IMR-90 (cell line): ENCODE data around the gene CNNM3. TPM values are rescaled to one million over a fixed set of nuclear protein-coding genes. Genes with fewer than 3 reads are reported as not detected.
A peak's percentile ranks its signal among the peaks of the same experiment; 100 is the strongest.

Experiments used
- ATAC-seq: fragments of 200-7000 bp; cut with Tn5 transposase; 2 replicates; pipeline ENCODE4 v1.9.1; 2020; ENCODE audit warnings: low read depth, mild to moderate bottlenecking, moderate library complexity
- BruUV-seq: library from RNA; stranded (reverse); fragments of 400-500 nt; replicated peaks from 2 replicates; lab custom pipeline; 2021; lab: Mats Ljungman, UMichigan
- CTCF ChIA-PET: fragments of 300-600 bp; formaldehyde crosslinking; extraction: SDS; loops from one replicate; lab custom pipeline; 2021; ENCODE audit warnings: antibody characterized with exemption; lab: Yijun Ruan, JAX
- POLR2A ChIA-PET: fragments of 300-600 bp; sonication (Branson Sonifier 250); formaldehyde crosslinking; loops from one replicate; lab custom pipeline; 2022; ENCODE audit warnings: antibody characterized with exemption; ENCODE audit not compliant: unreplicated experiment; lab: Charles Lee
- DNase-seq: peaks from one replicate; pipeline ENCODE4 v3.0.0; 2013
- H2AFZ ChIP-seq: replicated peaks from 2 replicates; pipeline ENCODE3; 2013; ENCODE audit warnings: low read length, mild to moderate bottlenecking; ENCODE audit not compliant: poor library complexity
- H2AK5ac ChIP-seq: 2 replicates; pipeline ENCODE4 v1.6.1; 2013; ENCODE audit warnings: low read depth, low read length, inconsistent platforms
- H2AK9ac ChIP-seq: replicated peaks from 2 replicates; pipeline ENCODE3; 2013; ENCODE audit warnings: mild to moderate bottlenecking, low read depth, low read length, moderate library complexity; ENCODE audit not compliant: poor library complexity
- H2BK120ac ChIP-seq: 2 replicates; pipeline ENCODE4 v1.6.1; 2013; ENCODE audit warnings: low read depth, low read length, inconsistent platforms
- H2BK15ac ChIP-seq: 3 replicates; pipeline ENCODE4 v1.6.1; 2013; ENCODE audit warnings: low read depth, low read length, inconsistent platforms
- H2BK20ac ChIP-seq: 2 replicates; pipeline ENCODE4 v1.6.1; 2013; ENCODE audit warnings: low read depth, mild to moderate bottlenecking, inconsistent platforms, low read length, moderate library complexity
- H2BK5ac ChIP-seq: 2 replicates; pipeline ENCODE4 v1.6.1; 2013; ENCODE audit warnings: mild to moderate bottlenecking, low read depth, low read length, inconsistent platforms; ENCODE audit not compliant: poor library complexity, severe bottlenecking
- H3K14ac ChIP-seq: replicated peaks from 2 replicates; pipeline ENCODE4 v1.6.1; 2013; ENCODE audit warnings: low read depth, low read length, inconsistent platforms
- H3K18ac ChIP-seq: 2 replicates; pipeline ENCODE4 v1.6.1; 2013; ENCODE audit warnings: low read depth, low read length, control low read depth
- H3K23ac ChIP-seq: 2 replicates; pipeline ENCODE4 v1.6.1; 2013; ENCODE audit warnings: low read depth, low read length, inconsistent platforms
- H3K27ac ChIP-seq: 2 replicates; pipeline ENCODE4 v1.5.1; 2013; ENCODE audit warnings: mild to moderate bottlenecking, control low read depth, low read length; ENCODE audit not compliant: insufficient read depth
- H3K27me3 ChIP-seq: 2 replicates; pipeline ENCODE4 v1.6.1; 2013; ENCODE audit warnings: low read length; ENCODE audit not compliant: control insufficient read depth, insufficient read depth
- H3K36me3 ChIP-seq: 2 replicates; pipeline ENCODE4 v1.6.1; 2013; ENCODE audit warnings: low read length, mixed read lengths; ENCODE audit not compliant: control insufficient read depth, insufficient read depth
- H3K4ac ChIP-seq: 2 replicates; pipeline ENCODE4 v1.6.1; 2013; ENCODE audit warnings: low read depth, low read length, inconsistent platforms
- H3K4me1 ChIP-seq: 2 replicates; pipeline ENCODE4 v1.6.1; 2013; ENCODE audit warnings: low read length, mixed read lengths; ENCODE audit not compliant: control insufficient read depth, insufficient read depth
- H3K4me2 ChIP-seq: 2 replicates; pipeline ENCODE4 v1.6.1; 2013; ENCODE audit warnings: low read depth, mild to moderate bottlenecking, control low read depth, low read length, moderate library complexity
- H3K4me3 ChIP-seq: 2 replicates; pipeline ENCODE4 v1.5.1; 2013; ENCODE audit warnings: low read depth, mild to moderate bottlenecking, control low read depth, low read length, moderate library complexity; ENCODE audit not compliant: insufficient read depth
- H3K56ac ChIP-seq: 2 replicates; pipeline ENCODE4 v1.6.1; 2013; ENCODE audit warnings: low read length, inconsistent platforms; ENCODE audit not compliant: insufficient read depth; ENCODE audit errors: extremely low read depth
- H3K79me1 ChIP-seq, 2 experiments: 2 replicates each; pipeline ENCODE4 v1.6.1; 2013; ENCODE audit warnings: low read length in 2 of 2, inconsistent platforms in 1 of 2, low read depth in 1 of 2
- H3K9ac ChIP-seq: 2 replicates; pipeline ENCODE4 v1.6.1; 2013; ENCODE audit warnings: low read depth, low read length, control low read depth
- H3K9me1 ChIP-seq: 2 replicates; pipeline ENCODE4 v1.6.1; 2013; ENCODE audit warnings: low read length, inconsistent platforms; ENCODE audit not compliant: insufficient read depth
- H3K9me3 ChIP-seq: 2 replicates; pipeline ENCODE4 v1.6.1; 2013; ENCODE audit warnings: low read length; ENCODE audit not compliant: control insufficient read depth, insufficient read depth
- H4K20me1 ChIP-seq: 2 replicates; pipeline ENCODE4 v1.6.1; 2013; ENCODE audit warnings: low read length, inconsistent platforms; ENCODE audit not compliant: insufficient read depth
- H4K5ac ChIP-seq: 2 replicates; pipeline ENCODE4 v1.6.1; 2013; ENCODE audit warnings: mild to moderate bottlenecking, low read depth, low read length, control low read depth
- H4K8ac ChIP-seq, 2 experiments: 2 replicates each; pipeline ENCODE4 v1.6.1; 2013; ENCODE audit warnings: low read depth in 2 of 2, low read length in 2 of 2, control low read depth in 1 of 2, inconsistent platforms in 1 of 2
- H4K91ac ChIP-seq: 2 replicates; pipeline ENCODE4 v1.6.1; 2013; ENCODE audit warnings: low read depth, low read length, inconsistent platforms; ENCODE audit not compliant: insufficient read depth
- CEBPB ChIP-seq: IDR thresholded peaks from 2 replicates; pipeline ENCODE4 v1.6.1; 2012; ENCODE audit warnings: low read depth, low read length, improper control_type of control experiment
- MAFK ChIP-seq: IDR thresholded peaks from 2 replicates; pipeline ENCODE4 v1.6.1; 2012; ENCODE audit warnings: low read depth, low read length, improper control_type of control experiment
- RAD21 ChIP-seq: IDR thresholded peaks from 2 replicates; pipeline ENCODE4 v1.6.1; 2012; ENCODE audit warnings: low read length, improper control_type of control experiment
- WGBS, 2 experiments: methylation state at CpG; one replicate each; pipeline versions ENCODE4 v1.1.5 to v1.1.7; 2013; ENCODE audit warnings: missing lambda C conversion rate in 2 of 2; ENCODE audit not compliant: insufficient read length in 1 of 2; ENCODE audit errors: extremely low coverage in 2 of 2; 5-methylcytosine and 5-hydroxymethylcytosine counted together
- dilution Hi-C: fragments of 300-500 bp; cut with HindIII; formaldehyde crosslinking; loops from one replicate; pipeline ENCODE4 v1.14.3; 2018; ENCODE audit warnings: low sequenced_read_pairs; ENCODE audit not compliant: unreplicated experiment
- in situ Hi-C: fragments of 300-500 bp; cut with MboI; formaldehyde crosslinking; loops from 3 replicates; pipeline ENCODE4 v1.14.3; 2019; ENCODE audit warnings: low sequenced_read_pairs, inconsistent platforms, mixed read lengths
- intact Hi-C: fragments of 100-400 bp; cut with micrococcal nuclease; formaldehyde crosslinking; loops from 2 replicates; pipeline ENCODE4 v1.10.0; 2022
- polyA plus RNA-seq, 3 experiments: library from polyadenylated mRNA; depleted of rRNA; stranded (reverse); fragments of >200 nt; gene quantifications; 2 replicates each; pipeline ENCODE4 v1.2.3, GENCODE V29; 2012; ENCODE audit warnings: low replicate concordance in 1 of 3
- total RNA-seq: library from RNA; depleted of rRNA; stranded (reverse); fragments of >200 nt; gene quantifications from 2 replicates; pipeline ENCODE4 v1.2.3, GENCODE V29; 2012

CNNM3 gene
- total and polyA plus RNA-seq, 2 of the 4 experiments (the other 2 are of a cell fraction): 2.3 to 6.1 TPM

- 23% methylated on average over 18 of the region's 27 CpGs; no CpG with 5 or more reads in 1 of the 2 experiments for WGBS, 2 experiments
Measured at GRCh38 chr2:96856776-96857666, 41.0 kb downstream of the CNNM3 start.

More at GRCh38 chr2:96856776-96857666, 41.0 kb downstream of the CNNM3 start:
- Histone ChIP-seq H3K79me1 (peaks cover 11 to 34% of the 10 kb centered on the region in 2 experiments), H3K9ac (peak overlapping the region; percentile 63), H3K23ac (peak overlapping the region; percentile 66; the same call in 1 of the 2 replicates), H4K20me1 (no peaks in the 10 kb centered on the region; the same call in 1 of the 2 replicates), H3K9me1 (peaks cover 3% of the 10 kb centered on the region; the same call in 1 of the 2 replicates), H2AFZ (peak overlapping the region; percentile 99), H2BK120ac (no peak overlapping the region), H3K36me3 (peaks cover 31% of the 10 kb centered on the region), H3K14ac (peak overlapping the region; percentile 12), H2BK5ac (no peak overlapping the region), H3K27ac (peak overlapping the region; percentile 58; the same call in 1 of the 2 replicates), H3K27me3 (no peaks in the 10 kb centered on the region), H4K8ac (peak overlapping the region; percentile 1 to 75; a peak in 2 of 4 replicates), H2BK15ac (no peak overlapping the region), H3K9me3 (no peaks in the 10 kb centered on the region), H2AK9ac (peak overlapping the region; percentile 95), H3K4me1 (peaks cover 12% of the 10 kb centered on the region), H3K4ac (peak overlapping the region; percentile 6; the same call in 1 of the 2 replicates), H3K4me2 (peak overlapping the region; percentile 87), H3K56ac (no peak overlapping the region), H2BK20ac (no peak overlapping the region), H4K91ac (no peak overlapping the region), H3K18ac (no peak overlapping the region), H4K5ac (no peak overlapping the region), H2AK5ac (no peak overlapping the region), H3K4me3 (peak overlapping the region; percentile 60)
- TF ChIP-seq MAFK: peak; percentile 34; the same call in 1 of the 2 replicates
- no peak for TF ChIP-seq RAD21
- TF ChIP-seq CEBPB: no peak
- DNase-seq: no peak
- intact Hi-C loops: no loop called here
- in situ Hi-C loops: loop anchor here (5.0 to 25.0 kb wide), 2 partner anchors 100 to 255 kb away; partner anchors contain the start of gene ANKRD36
- no peak; the same call in 1 of the 2 replicates for ATAC-seq
- no TSS peak for BruUV-seq
- ChIA-PET CTCF (interaction anchor here (0.6 to 2.0 kb wide), 21 partner anchors 10 to 255 kb away, joined by 3 to 23 read pairs (median 4); partner anchors contain the start of gene ANKRD36), POLR2A (no interaction called here)
- dilution Hi-C loops: no loop called here
